Loucy (cell line): Measurements from ENCODE around the gene TM9SF2.

Source experiments
- H2AFZ ChIP-seq: fragments of 200-600 bp; sonication (generic); 2 replicates; pipeline ENCODE4 v1.6.0; 2016; ENCODE audit warnings: antibody characterized with exemption, mild to moderate bottlenecking, low read length, moderate library complexity
- H3F3A ChIP-seq: fragments of 200-600 bp; 2 replicates; pipeline ENCODE4 v1.6.0; 2016; ENCODE audit warnings: antibody characterized with exemption, low read depth, mild to moderate bottlenecking
- H3K27me3 ChIP-seq: fragments of 200-600 bp; sonication (generic); 2 replicates; pipeline ENCODE4 v1.6.1; 2014; ENCODE audit warnings: low read length, mild to moderate bottlenecking; ENCODE audit not compliant: insufficient read depth, poor library complexity, severe bottlenecking
- H3K36me3 ChIP-seq: fragments of 200-600 bp; sonication (generic); 2 replicates; pipeline ENCODE4 v1.6.1; 2016; ENCODE audit warnings: low read length; ENCODE audit not compliant: insufficient read depth
- H3K4me1 ChIP-seq: fragments of 200-600 bp; sonication (generic); 2 replicates; pipeline ENCODE4 v1.5.1; 2014; ENCODE audit warnings: low read length, mild to moderate bottlenecking; ENCODE audit not compliant: insufficient read depth, poor library complexity, severe bottlenecking
- H3K4me2 ChIP-seq: fragments of 200-600 bp; sonication (generic); 2 replicates; pipeline ENCODE4 v1.6.0; 2014; ENCODE audit warnings: antibody characterized with exemption, low read length, low read depth, mild to moderate bottlenecking; ENCODE audit not compliant: poor library complexity, severe bottlenecking
- H3K4me3 ChIP-seq: fragments of 200-600 bp; sonication (generic); 2 replicates; pipeline ENCODE4 v1.5.1; 2014; ENCODE audit warnings: low read length, mild to moderate bottlenecking, mixed read lengths; ENCODE audit not compliant: poor library complexity, severe bottlenecking
- H3K79me2 ChIP-seq: fragments of 200-600 bp; sonication (generic); 2 replicates; pipeline ENCODE4 v1.6.1; 2014; ENCODE audit warnings: low read length; ENCODE audit not compliant: insufficient read depth
- H3K9ac ChIP-seq: fragments of 200-600 bp; sonication (generic); 2 replicates; pipeline ENCODE4 v1.6.0; 2014; ENCODE audit warnings: mild to moderate bottlenecking, low read depth, low read length, moderate library complexity; ENCODE audit not compliant: poor library complexity, severe bottlenecking
- H3K9me2 ChIP-seq: fragments of 200-600 bp; sonication (generic); replicated peaks from 2 replicates; pipeline ENCODE4 v1.6.1; 2016; ENCODE audit warnings: low read depth, low read length, mixed read lengths
- H3K9me3 ChIP-seq: fragments of 200-600 bp; sonication (generic); 2 replicates; pipeline ENCODE4 v1.6.1; 2014; ENCODE audit warnings: mild to moderate bottlenecking, antibody characterized with exemption, low read length, low read depth; ENCODE audit not compliant: insufficient read depth
- H4K20me1 ChIP-seq: fragments of 200-600 bp; sonication (generic); 2 replicates; pipeline ENCODE4 v1.6.0; 2014; ENCODE audit warnings: antibody characterized with exemption, low read length, mild to moderate bottlenecking; ENCODE audit not compliant: insufficient read depth, poor library complexity, severe bottlenecking
- CTCF ChIP-seq: fragments of 200-600 bp; sonication (generic); conservative IDR thresholded peaks from 2 replicates; pipeline ENCODE4 v1.5.1; 2014; ENCODE audit warnings: mild to moderate bottlenecking, antibody characterized with exemption, low read length
- EZH2phosphoT487 ChIP-seq: fragments of 200-600 bp; IDR thresholded peaks from 2 replicates; pipeline ENCODE4 v1.6.1; 2018; ENCODE audit warnings: antibody characterized with exemption, mild to moderate bottlenecking, moderate library complexity, borderline replicate concordance

TM9SF2 gene

GRCh38 chr13:99471221-99472121, 29.8 kb upstream of the TM9SF2 start:
- Histone ChIP-seq H2AFZ (no peak overlapping the region), H3K9me2 (no peaks in the 10 kb centered on the region), H3K79me2 (no peaks in the 10 kb centered on the region), H4K20me1 (no peaks in the 10 kb centered on the region), H3K9ac (no peak overlapping the region), H3K4me3 (no peak overlapping the region), H3K4me2 (no peak overlapping the region), H3K27me3 (no peaks in the 10 kb centered on the region), H3K36me3 (no peaks in the 10 kb centered on the region), H3K9me3 (no peaks in the 10 kb centered on the region), H3F3A (no peaks in the 10 kb centered on the region), H3K4me1 (no peaks in the 10 kb centered on the region)
- no peak for TF ChIP-seq CTCF
- TF ChIP-seq EZH2phosphoT487: no peak

- Histone ChIP-seq H3F3A (no peaks in the 10 kb centered on the region), H3K27me3 (no peaks in the 10 kb centered on the region), H4K20me1 (no peaks in the 10 kb centered on the region), H3K36me3 (no peaks in the 10 kb centered on the region), H3K9me2 (no peaks in the 10 kb centered on the region), H3K4me3 (no peak overlapping the region), H3K79me2 (no peaks in the 10 kb centered on the region), H3K4me1 (no peaks in the 10 kb centered on the region), H3K9me3 (no peaks in the 10 kb centered on the region), H3K9ac (no peak overlapping the region), H3K4me2 (no peak overlapping the region), H2AFZ (no peak overlapping the region)
- TF ChIP-seq EZH2phosphoT487: no peak
- no peak for TF ChIP-seq CTCF
Observed at GRCh38 chr13:99472122-99472440, 29.2 kb upstream of the TM9SF2 start.

- H3K4me1 ChIP-seq: no peaks in the 10 kb centered on the region
- H3K27me3 ChIP-seq: no peaks in the 10 kb centered on the region
- H3K4me2 ChIP-seq: no peak overlapping the region
- no peak overlapping the region for H3K9ac ChIP-seq
- no peaks in the 10 kb centered on the region for H3K36me3 ChIP-seq
- no peaks in the 10 kb centered on the region for H3K9me3 ChIP-seq
- TF ChIP-seq EZH2phosphoT487: no peak
- TF ChIP-seq CTCF: no peak
- H2AFZ ChIP-seq: no peak overlapping the region
- no peaks in the 10 kb centered on the region for H3F3A ChIP-seq
- H3K9me2 ChIP-seq: no peaks in the 10 kb centered on the region
- H3K79me2 ChIP-seq: no peaks in the 10 kb centered on the region
- H3K4me3 ChIP-seq: no peak overlapping the region
- no peaks in the 10 kb centered on the region for H4K20me1 ChIP-seq
Observed at GRCh38 chr13:99473515-99473914, 27.8 kb upstream of the TM9SF2 start.
